Hypothalamus (tissue), 51 donors: Measurements from ENCODE around the gene MZT2B.
A peak's percentile ranks its signal among the peaks of the same experiment; 100 is the strongest.
"Not testable (repeated sequence)": the region's sequence is repeated elsewhere in the genome, so short reads cannot be mapped to it uniquely, and the experiment has no call there.

Experiments used
- DNase-seq, 51 donors: peaks; one replicate each; lab custom pipeline; 2025; lab: John Stamatoyannopoulos, UW

MZT2B gene

DNA sequence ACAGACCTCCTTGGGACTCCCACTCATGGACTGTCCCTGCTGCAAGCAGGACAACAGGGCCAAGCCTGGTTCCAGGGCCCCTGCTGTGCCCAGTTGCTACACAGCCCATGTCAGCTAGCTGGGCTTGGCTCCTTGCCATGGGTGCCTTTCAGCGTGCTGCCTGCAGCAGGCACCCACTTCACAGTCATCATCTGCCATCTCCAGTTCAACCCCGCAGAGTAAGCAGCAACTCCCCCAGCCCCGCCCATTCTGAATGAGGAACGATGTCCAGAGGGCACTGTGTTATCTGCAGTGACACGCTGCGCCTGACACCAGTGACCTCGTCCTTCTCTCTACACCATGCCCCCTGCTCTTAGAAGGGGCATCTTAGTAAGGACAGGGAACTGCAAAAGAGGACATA, 20.5 kb downstream of the MZT2B start:
- not testable (repeated sequence) for DNase-seq

- not testable (repeated sequence) for DNase-seq
Measured at GRCh38 chr2:130203150-130203549, 21.1 kb downstream of the MZT2B start.

- not testable (repeated sequence) for DNase-seq
Measured at GRCh38 chr2:130207051-130207450, 25.0 kb downstream of the MZT2B start.

DNA sequence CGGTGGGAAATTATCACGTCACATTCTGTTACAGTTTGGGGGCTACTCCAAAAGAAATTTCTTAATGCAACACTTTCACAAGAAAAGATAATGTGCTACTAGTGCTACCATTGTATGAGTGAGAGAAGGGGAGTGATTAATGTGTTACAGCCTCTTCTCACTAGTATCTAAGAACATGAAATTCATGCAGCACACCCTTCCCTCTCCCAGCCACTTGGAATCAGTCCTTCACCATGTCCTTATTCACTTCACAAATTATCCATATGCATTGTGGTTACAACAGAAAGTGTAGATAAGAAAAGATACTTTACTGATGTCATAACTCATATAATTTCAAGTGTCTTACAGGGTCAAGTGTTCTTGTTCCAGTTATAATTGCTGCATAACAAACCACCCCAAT, 37.1 kb downstream of the MZT2B start:
- not testable (repeated sequence) for DNase-seq

DNA sequence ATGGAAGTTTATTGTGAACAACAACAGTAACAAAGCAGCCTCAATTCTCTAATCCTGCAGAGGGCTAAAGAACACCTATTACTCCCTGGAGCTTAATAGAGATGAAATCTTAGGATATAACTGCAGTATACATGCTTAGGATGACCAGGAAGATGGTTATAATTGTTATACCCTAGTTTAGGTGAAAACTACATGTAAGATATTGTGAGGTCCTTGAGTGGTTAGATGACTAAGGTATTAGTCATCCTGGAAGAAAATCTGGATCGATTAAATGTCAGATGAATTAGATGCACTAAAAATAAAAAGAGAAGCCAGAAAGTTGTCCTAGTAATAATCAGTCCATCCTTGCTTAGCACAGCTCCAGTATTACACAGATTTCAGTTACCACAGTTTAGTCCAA, 38.4 kb downstream of the MZT2B start:
- DNase-seq = not testable (repeated sequence)

DNA sequence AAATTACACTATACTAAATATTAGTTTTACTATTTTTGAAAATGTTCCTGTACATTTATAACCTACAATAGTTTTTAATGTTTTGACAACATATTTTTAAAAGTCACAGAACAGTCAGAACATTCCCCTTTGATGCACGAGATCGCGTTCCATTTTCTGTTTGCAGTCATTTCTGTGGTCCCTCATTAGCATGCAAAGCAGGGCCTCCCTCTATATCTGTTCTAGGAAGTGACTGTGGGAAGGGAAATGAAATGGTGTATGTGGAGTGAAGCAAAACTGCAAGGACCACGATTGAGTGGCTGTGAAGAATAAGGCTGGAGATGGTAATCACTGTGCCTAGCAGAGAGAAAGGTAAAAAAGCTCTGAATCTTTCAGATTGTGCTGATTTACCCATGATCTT, 40.5 kb downstream of the MZT2B start:
- not testable (repeated sequence) for DNase-seq

- DNase-seq = not testable (repeated sequence)
Measured at GRCh38 chr2:130228005-130228404, 45.9 kb downstream of the MZT2B start.

GRCh38 chr2:130228467-130229160, 46.6 kb downstream of the MZT2B start:
- not testable (repeated sequence) for DNase-seq

- DNase-seq = peak in 4 of 51 donors; percentile 12 to 57 (median 44)
Measured at GRCh38 chr2:130229161-130229510, 47.1 kb downstream of the MZT2B start.

- not testable (repeated sequence) for DNase-seq
Measured at GRCh38 chr2:130230376-130230775, 48.3 kb downstream of the MZT2B start.

GRCh38 chr2:130230907-130231306, 48.8 kb downstream of the MZT2B start:
- not testable (repeated sequence) for DNase-seq

- DNase-seq = no peak
Measured at GRCh38 chr2:130231656-130232055, 49.6 kb downstream of the MZT2B start.

GRCh38 chr2:130233066-130233465, 51.0 kb downstream of the MZT2B start:
- not testable (repeated sequence) for DNase-seq

- DNase-seq = not testable (repeated sequence)
Measured at GRCh38 chr2:130239581-130239980, 57.5 kb downstream of the MZT2B start.
